Ishikawa (cell line): ENCODE results near the gene KLRC4.

Experiments
- CREB1 ChIP-seq: IDR thresholded peaks from 2 replicates; pipeline ENCODE4 v1.6.1; 2012; ENCODE audit warnings: low read depth
- EGR1 ChIP-seq: IDR thresholded peaks from 2 replicates; pipeline ENCODE4 v1.6.1; 2012
- EP300 ChIP-seq: IDR thresholded peaks from 2 replicates; pipeline ENCODE4 v1.6.1; 2012; ENCODE audit warnings: borderline replicate concordance
- RAD21 ChIP-seq: IDR thresholded peaks from 2 replicates; pipeline ENCODE4 v1.6.1; 2012; ENCODE audit warnings: low read depth
- TAF1 ChIP-seq: IDR thresholded peaks from 2 replicates; pipeline ENCODE4 v1.6.1; 2012; ENCODE audit warnings: low read depth, mild to moderate bottlenecking
- TEAD4 ChIP-seq: IDR thresholded peaks from 2 replicates; pipeline ENCODE4 v1.6.1; 2012
- YY1 ChIP-seq: IDR thresholded peaks from 2 replicates; pipeline ENCODE4 v1.6.1; 2012; ENCODE audit warnings: low read depth
- TF ChIP-seq, protein P1 (sequence below): IDR thresholded peaks from 2 replicates; pipeline ENCODE4 v1.6.1; 2012
- TF ChIP-seq, protein P2 (sequence below): IDR thresholded peaks from 2 replicates; pipeline ENCODE4 v1.6.1; 2012; ENCODE audit warnings: low read depth, mild to moderate bottlenecking

DNA sequence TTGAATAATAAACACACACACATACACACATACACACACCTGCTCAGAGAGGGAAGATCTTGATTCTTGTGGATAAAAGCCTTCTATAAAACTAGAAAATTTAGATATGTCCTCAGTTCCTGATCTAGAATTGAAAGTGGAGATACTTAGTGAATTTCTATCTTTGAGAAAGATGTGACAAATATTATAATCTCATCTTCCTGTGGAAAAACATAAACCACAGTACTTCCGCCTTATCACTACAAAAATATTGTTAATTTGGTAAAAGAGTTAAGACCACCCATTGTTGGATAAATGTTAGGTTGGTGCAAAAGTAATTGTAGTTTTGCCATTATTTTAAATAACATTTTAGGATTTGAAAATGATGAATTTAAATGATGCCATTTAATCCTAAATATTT is 19.7 kb downstream of the KLRC4 start, which contains the start of gene KLRK1:
- TF ChIP-seq TEAD4 (no peak), CREB1 (no peak), TAF1 (no peak), YY1 (no peak), RAD21 (no peak), EP300 (no peak), EGR1 (no peak)
- TF ChIP-seq, protein P1, sequence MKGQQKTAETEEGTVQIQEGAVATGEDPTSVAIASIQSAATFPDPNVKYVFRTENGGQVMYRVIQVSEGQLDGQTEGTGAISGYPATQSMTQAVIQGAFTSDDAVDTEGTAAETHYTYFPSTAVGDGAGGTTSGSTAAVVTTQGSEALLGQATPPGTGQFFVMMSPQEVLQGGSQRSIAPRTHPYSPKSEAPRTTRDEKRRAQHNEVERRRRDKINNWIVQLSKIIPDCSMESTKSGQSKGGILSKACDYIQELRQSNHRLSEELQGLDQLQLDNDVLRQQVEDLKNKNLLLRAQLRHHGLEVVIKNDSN = no peak
- TF ChIP-seq, protein P2, sequence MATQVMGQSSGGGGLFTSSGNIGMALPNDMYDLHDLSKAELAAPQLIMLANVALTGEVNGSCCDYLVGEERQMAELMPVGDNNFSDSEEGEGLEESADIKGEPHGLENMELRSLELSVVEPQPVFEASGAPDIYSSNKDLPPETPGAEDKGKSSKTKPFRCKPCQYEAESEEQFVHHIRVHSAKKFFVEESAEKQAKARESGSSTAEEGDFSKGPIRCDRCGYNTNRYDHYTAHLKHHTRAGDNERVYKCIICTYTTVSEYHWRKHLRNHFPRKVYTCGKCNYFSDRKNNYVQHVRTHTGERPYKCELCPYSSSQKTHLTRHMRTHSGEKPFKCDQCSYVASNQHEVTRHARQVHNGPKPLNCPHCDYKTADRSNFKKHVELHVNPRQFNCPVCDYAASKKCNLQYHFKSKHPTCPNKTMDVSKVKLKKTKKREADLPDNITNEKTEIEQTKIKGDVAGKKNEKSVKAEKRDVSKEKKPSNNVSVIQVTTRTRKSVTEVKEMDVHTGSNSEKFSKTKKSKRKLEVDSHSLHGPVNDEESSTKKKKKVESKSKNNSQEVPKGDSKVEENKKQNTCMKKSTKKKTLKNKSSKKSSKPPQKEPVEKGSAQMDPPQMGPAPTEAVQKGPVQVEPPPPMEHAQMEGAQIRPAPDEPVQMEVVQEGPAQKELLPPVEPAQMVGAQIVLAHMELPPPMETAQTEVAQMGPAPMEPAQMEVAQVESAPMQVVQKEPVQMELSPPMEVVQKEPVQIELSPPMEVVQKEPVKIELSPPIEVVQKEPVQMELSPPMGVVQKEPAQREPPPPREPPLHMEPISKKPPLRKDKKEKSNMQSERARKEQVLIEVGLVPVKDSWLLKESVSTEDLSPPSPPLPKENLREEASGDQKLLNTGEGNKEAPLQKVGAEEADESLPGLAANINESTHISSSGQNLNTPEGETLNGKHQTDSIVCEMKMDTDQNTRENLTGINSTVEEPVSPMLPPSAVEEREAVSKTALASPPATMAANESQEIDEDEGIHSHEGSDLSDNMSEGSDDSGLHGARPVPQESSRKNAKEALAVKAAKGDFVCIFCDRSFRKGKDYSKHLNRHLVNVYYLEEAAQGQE = no peak
